ENCODE data around the gene NYNRIN. TPM values are rescaled to one million over a fixed set of nuclear protein-coding genes. Genes with fewer than 3 reads are reported as not detected.
A peak's percentile ranks its signal among the peaks of the same experiment; 100 is the strongest.

NYNRIN gene
- total RNA-seq, 1 experiment from 2014 or later, result 2.7 TPM

DNA sequence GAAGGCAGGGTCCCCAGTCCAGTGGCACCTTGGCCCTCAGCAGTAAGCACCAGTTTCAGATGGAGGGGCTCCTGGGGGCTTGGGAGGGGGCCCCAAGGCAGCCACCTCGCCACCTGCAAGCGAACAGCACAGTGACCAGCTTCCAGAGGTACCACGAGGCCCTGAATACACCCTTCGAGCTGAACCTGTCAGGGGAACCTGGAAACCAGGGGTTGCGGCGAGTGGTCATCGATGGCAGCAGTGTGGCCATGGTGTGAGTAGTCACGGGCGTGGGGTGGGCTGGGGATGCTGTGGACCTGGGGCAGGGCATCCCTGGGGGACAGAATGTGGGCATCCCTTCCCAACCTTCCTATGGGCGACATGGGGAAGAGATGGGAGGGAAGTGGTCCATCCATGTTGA, 11.2 kb downstream of the NYNRIN start:
- Histone ChIP-seq H3K4me2 (ENCODE audit: low read length) (no peak overlapping the region), H3K9ac (ENCODE audit: low read length) (no peak overlapping the region), H3K4me1 (ENCODE audit: insufficient read depth, low read length) (no peaks in the 10 kb centered on the region), H3K27me3 (ENCODE audit: low read length) (no peaks in the 10 kb centered on the region), H3K27ac (ENCODE audit: low read length) (no peak overlapping the region), H3K9me2 (replicated peaks; ENCODE audit: low read length) (no peaks in the 10 kb centered on the region), H3K79me2 (ENCODE audit: low read length) (no peaks in the 10 kb centered on the region), H3K36me3 (ENCODE audit: low read depth, low read length) (no peaks in the 10 kb centered on the region), H3F3A (ENCODE audit: low read length, unreplicated experiment) (no peaks in the 10 kb centered on the region), H4K20me1 (ENCODE audit: low read length) (no peaks in the 10 kb centered on the region), H3K9me3 (ENCODE audit: low read length) (no peaks in the 10 kb centered on the region), H3K4me3 (ENCODE audit: low read length) (no peak overlapping the region), H2AFZ (ENCODE audit: low read length) (no peak overlapping the region)
- intact Hi-C loops (cut with micrococcal nuclease), result no loop called here
- TF ChIP-seq EZH2 (IDR thresholded peaks at IDR 0.05; ENCODE audit: low read length, unreplicated experiment) (no peak), EZH2phosphoT487 (IDR thresholded peaks at IDR 0.05; ENCODE audit: borderline replicate concordance, low read length) (no peak)
- TF ChIP-seq, protein P1, sequence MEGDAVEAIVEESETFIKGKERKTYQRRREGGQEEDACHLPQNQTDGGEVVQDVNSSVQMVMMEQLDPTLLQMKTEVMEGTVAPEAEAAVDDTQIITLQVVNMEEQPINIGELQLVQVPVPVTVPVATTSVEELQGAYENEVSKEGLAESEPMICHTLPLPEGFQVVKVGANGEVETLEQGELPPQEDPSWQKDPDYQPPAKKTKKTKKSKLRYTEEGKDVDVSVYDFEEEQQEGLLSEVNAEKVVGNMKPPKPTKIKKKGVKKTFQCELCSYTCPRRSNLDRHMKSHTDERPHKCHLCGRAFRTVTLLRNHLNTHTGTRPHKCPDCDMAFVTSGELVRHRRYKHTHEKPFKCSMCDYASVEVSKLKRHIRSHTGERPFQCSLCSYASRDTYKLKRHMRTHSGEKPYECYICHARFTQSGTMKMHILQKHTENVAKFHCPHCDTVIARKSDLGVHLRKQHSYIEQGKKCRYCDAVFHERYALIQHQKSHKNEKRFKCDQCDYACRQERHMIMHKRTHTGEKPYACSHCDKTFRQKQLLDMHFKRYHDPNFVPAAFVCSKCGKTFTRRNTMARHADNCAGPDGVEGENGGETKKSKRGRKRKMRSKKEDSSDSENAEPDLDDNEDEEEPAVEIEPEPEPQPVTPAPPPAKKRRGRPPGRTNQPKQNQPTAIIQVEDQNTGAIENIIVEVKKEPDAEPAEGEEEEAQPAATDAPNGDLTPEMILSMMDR (conservative IDR thresholded peaks at IDR 0.05; ENCODE audit: low read depth, low read length), result no peak
- no peak for ATAC-seq
- ChIA-PET POLR2A (ENCODE audit: unreplicated experiment) (no interaction called here), CTCF (no interaction called here)
- BruUV-seq (replicated peaks), result no TSS peak
- DNase-seq, result no peak

DNA sequence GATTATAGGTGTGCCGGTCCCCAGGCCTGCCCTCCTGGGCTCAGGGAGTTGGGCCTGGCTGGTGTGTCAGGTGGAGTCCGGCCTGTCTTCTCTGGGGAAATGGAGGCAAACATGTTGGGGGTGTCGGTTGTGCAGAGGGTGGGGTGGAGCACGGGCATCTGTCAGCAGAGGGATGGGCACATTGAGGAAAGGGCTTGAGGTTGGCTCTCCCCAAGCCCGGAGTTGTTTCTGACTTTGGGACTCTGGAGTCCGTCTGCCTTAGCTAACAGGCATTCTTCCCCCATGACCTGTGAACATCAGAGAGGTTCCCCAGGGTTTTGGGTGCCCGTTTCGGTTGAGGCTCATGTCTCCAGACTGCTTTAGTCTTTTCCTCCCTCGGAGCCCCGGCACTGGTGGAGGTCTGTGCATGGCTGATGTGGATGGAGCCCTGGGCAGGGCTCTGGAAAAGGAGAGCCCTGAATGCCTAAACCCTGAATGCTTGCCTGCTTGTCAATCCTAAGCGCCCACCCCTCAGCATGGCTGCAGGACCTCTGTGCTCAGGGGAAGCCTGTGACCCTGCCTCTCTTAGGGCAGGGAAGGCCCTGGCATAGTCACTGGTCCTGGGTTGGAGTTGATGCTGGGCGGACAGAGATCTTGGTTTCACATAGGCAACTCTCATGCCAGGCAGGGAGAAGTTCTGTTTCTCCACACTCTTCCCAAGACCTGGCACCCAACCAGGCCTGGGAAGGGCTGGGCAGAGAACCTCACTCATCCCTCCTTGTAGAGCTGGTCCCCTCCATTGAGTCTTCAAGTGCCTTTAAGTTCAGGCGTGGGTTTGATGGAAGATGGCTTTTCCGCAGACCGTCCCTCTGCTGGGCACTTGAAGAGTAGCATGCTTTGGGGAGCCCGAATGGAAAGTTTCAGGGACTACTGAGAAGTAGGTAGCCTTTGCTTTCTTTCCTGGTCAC, 12.9 kb downstream of the NYNRIN start:
- Histone ChIP-seq H2AFZ (ENCODE audit: low read length) (no peak overlapping the region), H3K4me2 (ENCODE audit: low read length) (no peak overlapping the region), H3K4me3 (ENCODE audit: low read length) (no peak overlapping the region), H3K36me3 (ENCODE audit: low read depth, low read length) (no peaks in the 10 kb centered on the region), H3K9ac (ENCODE audit: low read length) (no peak overlapping the region), H3K9me3 (ENCODE audit: low read length) (no peaks in the 10 kb centered on the region), H3K4me1 (ENCODE audit: insufficient read depth, low read length) (no peaks in the 10 kb centered on the region), H3K27ac (ENCODE audit: low read length) (no peak overlapping the region), H4K20me1 (ENCODE audit: low read length) (no peaks in the 10 kb centered on the region), H3K79me2 (ENCODE audit: low read length) (no peaks in the 10 kb centered on the region), H3K27me3 (ENCODE audit: low read length) (no peaks in the 10 kb centered on the region), H3F3A (ENCODE audit: low read length, unreplicated experiment) (no peaks in the 10 kb centered on the region), H3K9me2 (replicated peaks; ENCODE audit: low read length) (no peaks in the 10 kb centered on the region)
- ATAC-seq, result peak; percentile 67
- BruUV-seq (replicated peaks), result no TSS peak
- ChIA-PET POLR2A (ENCODE audit: unreplicated experiment) (no interaction called here), CTCF (interaction anchor here (1.0 to 1.5 kb wide), 2 partner anchors 20 to 45 kb away, joined by 3 to 5 read pairs; no protein-coding TSS in a partner anchor)
- TF ChIP-seq, protein P1 (conservative IDR thresholded peaks at IDR 0.05; ENCODE audit: low read depth, low read length), result peak; percentile 77
- TF ChIP-seq EZH2 (IDR thresholded peaks at IDR 0.05; ENCODE audit: low read length, unreplicated experiment), result no peak
- DNase-seq, result peak; percentile 56
- intact Hi-C loops (cut with micrococcal nuclease), result no loop called here

DNA sequence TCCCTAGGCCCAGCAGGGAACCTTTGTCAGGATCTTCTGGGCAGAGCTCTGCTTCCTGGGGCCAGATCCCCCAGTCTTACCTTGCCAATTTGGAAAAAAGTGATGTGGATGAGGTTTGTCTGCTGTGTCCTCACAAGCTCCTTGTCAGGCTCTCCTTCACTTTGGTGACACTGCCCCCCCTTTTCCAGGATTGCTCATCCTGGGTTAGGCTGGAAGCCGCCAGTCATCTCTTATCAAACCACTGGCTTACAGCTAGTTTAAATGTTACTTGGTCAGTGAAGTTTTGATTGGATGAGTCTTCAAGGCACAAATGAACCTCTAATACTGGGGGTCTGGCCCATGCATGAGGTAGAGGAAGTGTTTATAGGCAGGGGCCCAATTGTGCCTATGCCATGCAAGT, 15.3 kb downstream of the NYNRIN start:
- peaks cover 16% of the 10 kb centered on the region for H3K4me1 ChIP-seq (ENCODE audit: insufficient read depth, low read length)
- no peaks in the 10 kb centered on the region for H3K36me3 ChIP-seq (ENCODE audit: low read depth, low read length)
- TF ChIP-seq, protein P1 (conservative IDR thresholded peaks at IDR 0.05; ENCODE audit: low read depth, low read length), result no peak
- TF ChIP-seq EZH2phosphoT487 (IDR thresholded peaks at IDR 0.05; ENCODE audit: borderline replicate concordance, low read length), result no peak
- no peak for TF ChIP-seq EZH2 (IDR thresholded peaks at IDR 0.05; ENCODE audit: low read length, unreplicated experiment)
- no peak overlapping the region for H3K9ac ChIP-seq (ENCODE audit: low read length)
- H3K27me3 ChIP-seq (ENCODE audit: low read length), result no peaks in the 10 kb centered on the region
- H4K20me1 ChIP-seq (ENCODE audit: low read length), result no peaks in the 10 kb centered on the region
- no peak overlapping the region for H2AFZ ChIP-seq (ENCODE audit: low read length)
- H3K79me2 ChIP-seq (ENCODE audit: low read length), result no peaks in the 10 kb centered on the region
- H3K4me2 ChIP-seq (ENCODE audit: low read length), result no peak overlapping the region
- no peaks in the 10 kb centered on the region for H3K9me2 ChIP-seq (replicated peaks; ENCODE audit: low read length)
- H3K27ac ChIP-seq (ENCODE audit: low read length), result no peak overlapping the region
- no peak overlapping the region for H3K4me3 ChIP-seq (ENCODE audit: low read length)
- no peaks in the 10 kb centered on the region for H3K9me3 ChIP-seq (ENCODE audit: low read length)
- intact Hi-C loops (cut with micrococcal nuclease), result no loop called here
- ChIA-PET POLR2A (ENCODE audit: unreplicated experiment) (no interaction called here), CTCF (no interaction called here)
- peaks cover 4% of the 10 kb centered on the region for H3F3A ChIP-seq (ENCODE audit: low read length, unreplicated experiment)
- BruUV-seq (replicated peaks), result no TSS peak
- no peak for ATAC-seq
- DNase-seq, result no peak

All from PC-3 (cell line).